Cardiac muscle cell (in vitro differentiated cells and primary cell): ENCODE results near the gene RPS6KA4. TPM values are rescaled to one million over a fixed set of nuclear protein-coding genes. Genes with fewer than 3 reads are reported as not detected.

Experiments used
- DNase-seq, 2 donors: peaks; one replicate each; pipeline versions ENCODE4 v3.0.0 to v3.0.0-alpha.2; 2010 to 2017; ENCODE audit warnings: low read depth in 1 of 2, low spot score in 1 of 2
- H3K27ac ChIP-seq: fragments of 200-600 bp; sonication (generic); 2 replicates; pipeline ENCODE4 v1.5.1; 2016
- H3K27me3 ChIP-seq: fragments of 200-600 bp; sonication (generic); 2 replicates; pipeline ENCODE4 v1.6.0; 2016; ENCODE audit warnings: control low read depth
- H3K36me3 ChIP-seq: fragments of 200-600 bp; sonication (generic); 2 replicates; pipeline ENCODE4 v1.5.1; 2016; ENCODE audit warnings: control low read depth
- H3K4me1 ChIP-seq: fragments of 200-600 bp; sonication (generic); 2 replicates; pipeline ENCODE4 v1.8.1; 2017; ENCODE audit warnings: low read depth, mild to moderate bottlenecking, mixed run types
- H3K4me3 ChIP-seq: fragments of 200-600 bp; sonication (generic); 2 replicates; pipeline ENCODE4 v1.5.1; 2016; ENCODE audit warnings: mild to moderate bottlenecking
- H3K9me3 ChIP-seq: fragments of 200-600 bp; sonication (generic); 2 replicates; pipeline ENCODE4 v1.5.1; 2017; ENCODE audit warnings: low read depth, mild to moderate bottlenecking, control low read depth
- CTCF ChIP-seq: IDR thresholded peaks from 2 replicates; pipeline ENCODE4 v1.5.1; 2012; ENCODE audit warnings: low read depth, mild to moderate bottlenecking, low read length
- polyA plus RNA-seq: library from polyadenylated mRNA; unstranded; fragments of >200 nt; fragmentation: Nextera tagmentation; extraction: Ambion mirVana; gene quantifications from 2 replicates; pipeline ENCODE4 v1.2.1, GENCODE V29; 2016
- total RNA-seq: library from RNA; depleted of rRNA; stranded (reverse); fragments of >200 nt; gene quantifications from 2 replicates; pipeline ENCODE4 v1.2.3, GENCODE V29; 2016

Gene RPS6KA4
- total and polyA plus RNA-seq, 2 experiments from 2014 or later: 22.3 to 28.2 TPM

- peaks cover 4% of the 10 kb centered on the region for H3K4me1 ChIP-seq
- no peaks in the 10 kb centered on the region for H3K9me3 ChIP-seq
- H3K36me3 ChIP-seq: no peaks in the 10 kb centered on the region
- no peaks in the 10 kb centered on the region for H3K27me3 ChIP-seq
- TF ChIP-seq CTCF: peak; percentile 22
- no peak overlapping the region for H3K4me3 ChIP-seq
- H3K27ac ChIP-seq: no peak overlapping the region
- peak in 1 of 2 donors; percentile 33 for DNase-seq
Measured at GRCh38 chr11:64343767-64344559, 15.0 kb upstream of the RPS6KA4 start.

GRCh38 chr11:64344787-64345186 is 14.2 kb upstream of the RPS6KA4 start:
- H3K27ac ChIP-seq: no peak overlapping the region

GRCh38 chr11:64347193-64347867 is 11.6 kb upstream of the RPS6KA4 start:
- Histone ChIP-seq H3K36me3 (no peaks in the 10 kb centered on the region), H3K9me3 (no peaks in the 10 kb centered on the region), H3K27me3 (no peaks in the 10 kb centered on the region), H3K27ac (no peak overlapping the region), H3K4me3 (no peak overlapping the region), H3K4me1 (peaks cover 4% of the 10 kb centered on the region)
- DNase-seq: no peak
- no peak for TF ChIP-seq CTCF

More at GRCh38 chr11:64344787-64345186, 14.2 kb upstream of the RPS6KA4 start:
- Histone ChIP-seq H3K36me3 (no peaks in the 10 kb centered on the region), H3K27me3 (no peaks in the 10 kb centered on the region), H3K4me3 (no peak overlapping the region), H3K9me3 (no peaks in the 10 kb centered on the region), H3K4me1 (peaks cover 4% of the 10 kb centered on the region)
- DNase-seq: no peak
- TF ChIP-seq CTCF: no peak

GRCh38 chr11:64348383-64349024 is 10.5 kb upstream of the RPS6KA4 start:
- Histone ChIP-seq H3K36me3 (no peaks in the 10 kb centered on the region), H3K9me3 (no peaks in the 10 kb centered on the region), H3K27ac (no peak overlapping the region), H3K27me3 (no peaks in the 10 kb centered on the region), H3K4me3 (no peak overlapping the region), H3K4me1 (peaks cover 4% of the 10 kb centered on the region)
- no peak for TF ChIP-seq CTCF
- DNase-seq: no peak

GRCh38 chr11:64349025-64349387 is 10.0 kb upstream of the RPS6KA4 start:
- peaks cover 4% of the 10 kb centered on the region for H3K4me1 ChIP-seq
- H3K27me3 ChIP-seq: no peaks in the 10 kb centered on the region
- no peak overlapping the region for H3K4me3 ChIP-seq
- no peak overlapping the region for H3K27ac ChIP-seq
- H3K9me3 ChIP-seq: no peaks in the 10 kb centered on the region
- no peaks in the 10 kb centered on the region for H3K36me3 ChIP-seq
- no peak for TF ChIP-seq CTCF
- DNase-seq: no peak
